ENCODE measurements around the gene SLC66A1.

DNA sequence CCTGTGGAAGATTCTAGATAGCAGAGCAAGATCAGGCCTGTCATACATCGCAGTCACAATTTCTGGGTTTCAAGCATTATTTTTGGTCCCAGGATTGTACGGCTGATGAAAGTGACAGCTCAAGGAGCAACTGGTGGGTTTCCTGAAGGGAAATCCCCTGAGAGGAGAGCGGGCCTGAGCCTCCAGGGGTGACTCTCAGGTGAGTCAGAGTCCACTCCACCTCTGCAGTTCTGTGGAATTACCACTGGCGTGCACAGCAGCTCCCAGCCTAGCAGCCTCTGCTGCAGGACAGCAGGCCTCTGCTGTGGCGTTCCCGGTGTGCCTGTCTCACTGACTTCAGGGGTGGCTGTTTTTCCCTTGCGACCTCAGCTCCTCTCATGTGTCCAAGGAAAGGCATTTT, 24.4 kb downstream of the SLC66A1 start:
- TF ChIP-seq CTCF (IDR thresholded peaks at IDR 0.05; ENCODE audit: insufficient read depth, low read length) (no peak), POLR2AphosphoS5 (IDR thresholded peaks at IDR 0.05; ENCODE audit: low read depth) (no peak)

Data from HL-60 (cell line).